NB4 (cell line): Measurements from ENCODE around the gene SMTN.

Source experiments
- DNase-seq: peaks from one replicate; pipeline ENCODE4 v3.0.0; 2010; ENCODE audit warnings: low read depth
- H3K4me3 ChIP-seq: one replicate; pipeline ENCODE4 v1.5.1; 2011; ENCODE audit warnings: mild to moderate bottlenecking, low read depth, low read length, moderate library complexity
- CTCF ChIP-seq: IDR thresholded peaks from one replicate; pipeline ENCODE4 v1.5.1; 2012; ENCODE audit warnings: low read depth, low read length
- MYC ChIP-seq: IDR thresholded peaks from 2 replicates; pipeline ENCODE4 v1.6.1; 2011; ENCODE audit warnings: low read depth, low read length
- POLR2A ChIP-seq: IDR thresholded peaks from 2 replicates; pipeline ENCODE4 v1.6.1; 2011; ENCODE audit warnings: mild to moderate bottlenecking; ENCODE audit not compliant: insufficient read length; ENCODE audit errors: extremely low read depth
- TF ChIP-seq, protein P1 (sequence below): IDR thresholded peaks from 2 replicates; pipeline ENCODE4 v1.6.1; 2011; ENCODE audit warnings: low read depth, low read length

SMTN gene

DNA sequence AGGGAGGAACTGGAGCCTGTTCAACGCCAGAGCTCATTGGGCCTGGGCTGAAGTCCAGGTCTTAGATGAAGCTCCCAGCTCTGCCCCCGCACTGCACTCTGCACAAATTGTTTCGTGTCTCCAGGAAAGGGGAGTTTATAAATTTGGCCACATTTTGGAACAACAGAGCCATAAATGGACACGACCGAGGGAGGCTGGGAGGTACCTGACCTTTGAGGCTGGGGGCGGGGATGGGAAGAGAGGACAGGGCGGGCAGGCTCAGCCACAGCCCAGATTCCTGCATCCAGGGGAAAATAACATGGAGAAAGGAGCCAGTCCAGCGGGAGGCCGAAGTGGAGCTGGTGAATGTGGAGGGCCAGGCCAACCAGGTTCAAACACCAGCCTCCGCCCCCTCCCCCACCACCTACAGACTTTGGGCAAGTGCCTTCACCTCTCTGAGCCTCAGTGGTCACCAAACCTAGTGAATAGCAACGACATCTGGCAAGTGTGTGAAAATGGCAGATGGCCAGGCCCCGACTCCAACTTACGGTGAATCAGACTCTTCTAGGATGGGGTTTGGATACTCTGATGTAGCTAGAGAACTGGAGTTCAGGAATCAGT lies 36.8 kb upstream of the SMTN start:
- no peak overlapping the region for H3K4me3 ChIP-seq
- DNase-seq: no peak
- TF ChIP-seq, protein P1, sequence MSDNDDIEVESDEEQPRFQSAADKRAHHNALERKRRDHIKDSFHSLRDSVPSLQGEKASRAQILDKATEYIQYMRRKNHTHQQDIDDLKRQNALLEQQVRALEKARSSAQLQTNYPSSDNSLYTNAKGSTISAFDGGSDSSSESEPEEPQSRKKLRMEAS: no peak
- TF ChIP-seq MYC (no peak), POLR2A (no peak), CTCF (no peak)

DNA sequence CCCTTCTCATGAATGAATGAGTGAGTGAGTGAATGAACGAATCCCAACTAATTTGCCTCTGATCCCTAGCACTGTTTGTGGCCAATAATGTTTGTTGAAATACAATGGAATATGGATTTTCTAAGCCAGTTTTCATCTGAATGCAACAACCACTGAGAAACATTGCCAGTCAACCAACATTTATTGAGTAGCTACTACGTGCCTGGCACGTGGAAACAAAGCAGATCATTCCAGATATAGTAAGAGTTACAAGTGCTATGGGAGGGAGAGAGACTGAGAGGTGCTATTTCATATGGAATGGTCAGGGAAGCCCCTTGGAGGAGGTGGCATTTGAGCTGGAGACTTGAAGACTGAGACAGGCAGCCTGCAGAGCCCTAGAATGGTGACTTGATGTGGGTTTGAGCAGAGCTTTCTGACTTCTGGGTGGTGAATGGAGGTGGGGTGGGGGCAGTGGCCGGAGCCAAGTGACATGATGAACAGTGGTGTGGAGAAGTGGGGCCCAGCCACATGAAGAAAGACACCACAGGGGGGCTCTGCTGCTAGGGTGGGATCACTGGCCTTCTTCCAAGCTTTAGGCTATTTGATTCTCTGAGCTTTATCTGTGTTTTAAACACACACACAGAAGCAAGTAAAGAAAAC lies 35.1 kb upstream of the SMTN start:
- DNase-seq: no peak
- TF ChIP-seq CTCF (no peak), POLR2A (no peak), MYC (no peak)
- TF ChIP-seq, protein P1: no peak
- H3K4me3 ChIP-seq: no peak overlapping the region

DNA sequence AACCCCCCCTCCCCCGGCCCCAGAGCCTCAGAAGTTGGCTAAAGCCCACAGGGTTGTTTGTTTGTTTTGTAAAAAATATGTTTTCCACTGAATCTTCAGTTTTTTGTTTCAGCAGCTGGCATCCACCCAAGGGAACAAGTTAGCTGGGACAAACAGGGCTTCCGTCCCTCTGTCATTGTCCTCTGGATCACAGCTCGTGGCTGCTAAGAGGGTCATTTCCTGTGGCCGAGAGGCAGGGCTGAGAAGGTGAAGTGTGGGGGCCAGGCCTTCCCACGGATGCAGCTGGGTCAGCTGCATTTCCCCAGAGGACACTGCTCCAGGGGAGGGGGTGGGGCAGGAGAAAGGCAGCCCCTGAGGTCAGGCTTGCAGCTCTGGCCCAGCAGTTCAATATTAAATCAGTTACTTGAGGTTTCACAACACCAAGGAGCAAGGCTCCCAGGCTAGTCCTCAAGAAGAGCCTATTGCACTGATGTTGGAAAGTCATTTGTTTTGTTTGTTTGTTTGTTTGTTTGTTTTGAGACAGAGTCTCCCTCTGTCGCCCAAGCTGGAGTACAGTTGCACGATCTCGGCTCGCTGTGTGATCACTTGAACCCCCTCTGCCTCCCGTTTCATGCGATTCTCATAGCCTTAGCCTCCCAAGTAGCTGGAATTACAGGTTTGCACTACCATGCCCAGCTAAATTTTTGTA lies 34.4 kb upstream of the SMTN start:
- H3K4me3 ChIP-seq: no peak overlapping the region
- TF ChIP-seq, protein P1: no peak
- TF ChIP-seq CTCF: no peak
- TF ChIP-seq MYC: no peak
- no peak for TF ChIP-seq POLR2A
- peak; percentile 58 for DNase-seq

GRCh38 chr22:31048570-31048969 lies 32.5 kb upstream of the SMTN start:
- H3K4me3 ChIP-seq: no peak overlapping the region
- TF ChIP-seq, protein P1: peak; percentile 29; the same call in 1 of the 2 replicates
- TF ChIP-seq POLR2A (no peak), CTCF (no peak), MYC (no peak)
- no peak for DNase-seq

- DNase-seq: no peak
- TF ChIP-seq, protein P1: no peak
- no peak for TF ChIP-seq MYC
- TF ChIP-seq CTCF: no peak
- no peak for TF ChIP-seq POLR2A
These were observed 31.2 kb upstream of the SMTN start for GRCh38 chr22:31049815-31050420.

More at GRCh38 chr22:31049815-31050420, 31.2 kb upstream of the SMTN start:
- H3K4me3 ChIP-seq: no peak overlapping the region
